ENCODE measurements around the gene CRISPLD2. TPM values are rescaled to one million over a fixed set of nuclear protein-coding genes. Genes with fewer than 3 reads are reported as not detected.

Gene CRISPLD2
- total and polyA plus RNA-seq, 9 of the 15 experiments (the other 6 are each of a cell fraction or from before 2014, with no cell fraction given), result 0.03 to 0.24 (median 0.04) TPM; not detected in 4

DNA sequence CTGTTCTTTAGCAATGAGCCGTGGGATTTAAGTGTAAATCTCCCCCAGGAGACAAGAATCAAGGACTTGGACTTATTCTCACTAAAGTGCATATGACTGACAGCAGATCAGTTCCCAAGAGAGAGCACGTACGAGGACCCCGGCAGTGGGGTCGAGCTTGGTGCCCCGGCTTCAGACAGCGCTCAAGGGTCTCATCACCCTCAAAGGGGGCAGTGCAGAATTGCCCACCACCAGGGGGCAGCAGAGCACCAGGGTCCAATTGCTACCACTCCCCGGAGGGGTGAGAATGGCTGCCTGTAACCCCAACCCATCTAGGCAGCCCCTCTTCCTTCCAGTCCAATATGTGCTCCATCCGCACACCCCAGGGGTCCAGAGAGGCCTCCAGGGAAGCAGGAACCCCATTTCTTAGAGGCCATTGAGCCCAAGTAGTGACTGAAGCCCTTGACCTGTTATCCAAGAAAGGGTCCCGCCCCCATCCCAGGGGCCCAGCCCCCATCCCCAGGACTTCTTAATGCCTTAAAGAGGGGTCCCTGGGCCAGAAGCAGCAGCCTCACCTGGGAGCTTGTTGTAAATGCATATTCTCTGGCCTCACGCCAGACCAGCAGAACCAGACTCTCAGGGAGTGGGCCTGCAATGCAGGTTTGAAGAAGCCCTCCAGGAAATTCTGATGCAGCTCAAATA lies 105.4 kb downstream of the CRISPLD2 start (continued):
- TF ChIP-seq NCOA1 (IDR thresholded peaks at IDR 0.05; ENCODE audit: low read depth), result 0 out of 2 replicates have a peak, but pooled peaks have one; percentile 6
- no peak for TF ChIP-seq ZNF140 (CRISPR knock-in tag; IDR thresholded peaks at IDR 0.05)
- TF ChIP-seq NFIC (IDR thresholded peaks at IDR 0.05), result peak; percentile 44
- no peak for TF ChIP-seq SIN3A (IDR thresholded peaks at IDR 0.05; ENCODE audit: borderline replicate concordance in 2 of 2, control insufficient read depth in 1 of 2, low read depth in 2 of 2, low read length in 2 of 2)
- TF ChIP-seq MYC (IDR thresholded peaks at IDR 0.05; ENCODE audit: low read depth, low read length), result peak; percentile 24; the same call in 1 of the 2 replicates
- no peak for TF ChIP-seq MYC (CRISPR knock-in tag; IDR thresholded peaks at IDR 0.05; ENCODE audit: borderline replicate concordance, low read depth)
- no peak for TF ChIP-seq HNRNPH1 (optimal IDR thresholded peaks at IDR 0.05; ENCODE audit: low read depth, low read length)
- TF ChIP-seq SMARCC2 (IDR thresholded peaks at IDR 0.05; ENCODE audit: low read depth), result no peak
- no peak for TF ChIP-seq NR2C2 (CRISPR knock-in tag; IDR thresholded peaks at IDR 0.05)
- 0 out of 2 replicates have a peak, but pooled peaks have one; percentile 8 for TF ChIP-seq NR2C2 (tag; IDR thresholded peaks at IDR 0.05)
- 0 out of 2 replicates have a peak, but pooled peaks have one; percentile 36 for TF ChIP-seq ZKSCAN1 (IDR thresholded peaks at IDR 0.05; ENCODE audit: low read depth, low read length)
- 0 out of 2 replicates have a peak, but pooled peaks have one; percentile 18 for TF ChIP-seq TCF7 (IDR thresholded peaks at IDR 0.05; ENCODE audit: borderline replicate concordance)
- no peak for TF ChIP-seq ZNF707 (CRISPR knock-in tag; conservative IDR thresholded peaks at IDR 0.05)
- TF ChIP-seq, protein P1, sequence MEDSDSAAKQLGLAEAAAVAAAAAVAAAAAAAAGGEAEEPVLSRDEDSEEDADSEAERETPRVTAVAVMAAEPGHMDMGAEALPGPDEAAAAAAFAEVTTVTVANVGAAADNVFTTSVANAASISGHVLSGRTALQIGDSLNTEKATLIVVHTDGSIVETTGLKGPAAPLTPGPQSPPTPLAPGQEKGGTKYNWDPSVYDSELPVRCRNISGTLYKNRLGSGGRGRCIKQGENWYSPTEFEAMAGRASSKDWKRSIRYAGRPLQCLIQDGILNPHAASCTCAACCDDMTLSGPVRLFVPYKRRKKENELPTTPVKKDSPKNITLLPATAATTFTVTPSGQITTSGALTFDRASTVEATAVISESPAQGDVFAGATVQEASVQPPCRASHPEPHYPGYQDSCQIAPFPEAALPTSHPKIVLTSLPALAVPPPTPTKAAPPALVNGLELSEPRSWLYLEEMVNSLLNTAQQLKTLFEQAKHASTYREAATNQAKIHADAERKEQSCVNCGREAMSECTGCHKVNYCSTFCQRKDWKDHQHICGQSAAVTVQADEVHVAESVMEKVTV (CRISPR knock-in tag; IDR thresholded peaks at IDR 0.05), result peak; percentile 99
- peak; percentile 48; the same call in 1 of the 2 replicates for TF ChIP-seq JUND (IDR thresholded peaks at IDR 0.05; ENCODE audit: borderline replicate concordance, low read depth, low read length)
- TF ChIP-seq JUND (tag; IDR thresholded peaks at IDR 0.05; ENCODE audit: borderline replicate concordance, low read depth, low read length), result no peak
- TF ChIP-seq, protein P2, sequence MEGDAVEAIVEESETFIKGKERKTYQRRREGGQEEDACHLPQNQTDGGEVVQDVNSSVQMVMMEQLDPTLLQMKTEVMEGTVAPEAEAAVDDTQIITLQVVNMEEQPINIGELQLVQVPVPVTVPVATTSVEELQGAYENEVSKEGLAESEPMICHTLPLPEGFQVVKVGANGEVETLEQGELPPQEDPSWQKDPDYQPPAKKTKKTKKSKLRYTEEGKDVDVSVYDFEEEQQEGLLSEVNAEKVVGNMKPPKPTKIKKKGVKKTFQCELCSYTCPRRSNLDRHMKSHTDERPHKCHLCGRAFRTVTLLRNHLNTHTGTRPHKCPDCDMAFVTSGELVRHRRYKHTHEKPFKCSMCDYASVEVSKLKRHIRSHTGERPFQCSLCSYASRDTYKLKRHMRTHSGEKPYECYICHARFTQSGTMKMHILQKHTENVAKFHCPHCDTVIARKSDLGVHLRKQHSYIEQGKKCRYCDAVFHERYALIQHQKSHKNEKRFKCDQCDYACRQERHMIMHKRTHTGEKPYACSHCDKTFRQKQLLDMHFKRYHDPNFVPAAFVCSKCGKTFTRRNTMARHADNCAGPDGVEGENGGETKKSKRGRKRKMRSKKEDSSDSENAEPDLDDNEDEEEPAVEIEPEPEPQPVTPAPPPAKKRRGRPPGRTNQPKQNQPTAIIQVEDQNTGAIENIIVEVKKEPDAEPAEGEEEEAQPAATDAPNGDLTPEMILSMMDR (IDR thresholded peaks at IDR 0.05 in 2 of 3, conservative IDR thresholded peaks at IDR 0.05 in 1 of 3; ENCODE audit: insufficient read depth in 2 of 3, low read depth in 1 of 3, low read length in 3 of 3), result peak; percentile 95 to 99 (median 97)
- TF ChIP-seq CC2D1A (IDR thresholded peaks at IDR 0.05), result peak; percentile 86
- TF ChIP-seq, protein P3, sequence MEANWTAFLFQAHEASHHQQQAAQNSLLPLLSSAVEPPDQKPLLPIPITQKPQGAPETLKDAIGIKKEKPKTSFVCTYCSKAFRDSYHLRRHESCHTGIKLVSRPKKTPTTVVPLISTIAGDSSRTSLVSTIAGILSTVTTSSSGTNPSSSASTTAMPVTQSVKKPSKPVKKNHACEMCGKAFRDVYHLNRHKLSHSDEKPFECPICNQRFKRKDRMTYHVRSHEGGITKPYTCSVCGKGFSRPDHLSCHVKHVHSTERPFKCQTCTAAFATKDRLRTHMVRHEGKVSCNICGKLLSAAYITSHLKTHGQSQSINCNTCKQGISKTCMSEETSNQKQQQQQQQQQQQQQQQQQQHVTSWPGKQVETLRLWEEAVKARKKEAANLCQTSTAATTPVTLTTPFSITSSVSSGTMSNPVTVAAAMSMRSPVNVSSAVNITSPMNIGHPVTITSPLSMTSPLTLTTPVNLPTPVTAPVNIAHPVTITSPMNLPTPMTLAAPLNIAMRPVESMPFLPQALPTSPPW (CRISPR knock-in tag; IDR thresholded peaks at IDR 0.05), result peak; percentile 57
- TF ChIP-seq, protein P4, sequence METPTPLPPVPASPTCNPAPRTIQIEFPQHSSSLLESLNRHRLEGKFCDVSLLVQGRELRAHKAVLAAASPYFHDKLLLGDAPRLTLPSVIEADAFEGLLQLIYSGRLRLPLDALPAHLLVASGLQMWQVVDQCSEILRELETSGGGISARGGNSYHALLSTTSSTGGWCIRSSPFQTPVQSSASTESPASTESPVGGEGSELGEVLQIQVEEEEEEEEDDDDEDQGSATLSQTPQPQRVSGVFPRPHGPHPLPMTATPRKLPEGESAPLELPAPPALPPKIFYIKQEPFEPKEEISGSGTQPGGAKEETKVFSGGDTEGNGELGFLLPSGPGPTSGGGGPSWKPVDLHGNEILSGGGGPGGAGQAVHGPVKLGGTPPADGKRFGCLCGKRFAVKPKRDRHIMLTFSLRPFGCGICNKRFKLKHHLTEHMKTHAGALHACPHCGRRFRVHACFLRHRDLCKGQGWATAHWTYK (CRISPR knock-in tag; IDR thresholded peaks at IDR 0.05), result peak; percentile 35; the same call in 1 of the 2 replicates
- TF ChIP-seq ZNF384 (IDR thresholded peaks at IDR 0.05; ENCODE audit: low read depth, low read length), result no peak
- TF ChIP-seq DDX20 (tag; IDR thresholded peaks at IDR 0.05; ENCODE audit: low read depth), result no peak
